PFSK-1 (cell line): Measurements from ENCODE around the gene RAD51B.

ENCODE experiments used
- FOXP2 ChIP-seq: optimal IDR thresholded peaks from 2 replicates; pipeline ENCODE3; 2011; ENCODE audit warnings: borderline replicate concordance, control low read depth, inconsistent platforms; ENCODE audit not compliant: insufficient read depth; ENCODE audit errors: extremely low read length, extremely low read depth
- POLR2AphosphoS5 ChIP-seq: IDR thresholded peaks from 2 replicates; pipeline ENCODE4 v1.6.1; 2012; ENCODE audit warnings: low read depth, mild to moderate bottlenecking, control low read depth, low read length, moderate library complexity
- REST ChIP-seq, 2 experiments: IDR thresholded peaks; 2 replicates each; pipeline versions ENCODE4 v1.6.1 to v1.8.0; 2011 to 2012; ENCODE audit warnings: low read depth in 2 of 2, low read length in 2 of 2, control low read depth in 1 of 2, inconsistent platforms in 1 of 2, mild to moderate bottlenecking in 1 of 2, moderate library complexity in 1 of 2; ENCODE audit not compliant: insufficient read depth in 1 of 2
- SIN3A ChIP-seq: IDR thresholded peaks from 2 replicates; pipeline ENCODE4 v1.6.1; 2012; ENCODE audit warnings: mild to moderate bottlenecking, low read length, moderate library complexity, borderline replicate concordance; ENCODE audit not compliant: insufficient read depth
- TAF1 ChIP-seq: IDR thresholded peaks from 2 replicates; pipeline ENCODE4 v1.6.1; 2012; ENCODE audit warnings: low read length, control low read depth, borderline replicate concordance; ENCODE audit not compliant: insufficient read depth

Gene RAD51B

GRCh38 chr14:68395604-68396003 lies 576.0 kb downstream of the RAD51B start:
- TF ChIP-seq POLR2AphosphoS5 (no peak), TAF1 (no peak), SIN3A (no peak), FOXP2 (no peak), REST (IDR thresholded peaks at IDR 0.05; ENCODE audit: insufficient read depth in 1 of 2, low read depth in 2 of 2, low read length in 2 of 2) (no peak)

- TF ChIP-seq SIN3A: no peak
- no peak for TF ChIP-seq TAF1
- no peak for TF ChIP-seq FOXP2
- no peak for TF ChIP-seq POLR2AphosphoS5
- no peak for TF ChIP-seq REST (IDR thresholded peaks at IDR 0.05; ENCODE audit: insufficient read depth in 1 of 2, low read depth in 2 of 2, low read length in 2 of 2)
Measured at GRCh38 chr14:68396461-68396860, 576.9 kb downstream of the RAD51B start.

- no peak for TF ChIP-seq FOXP2
- no peak for TF ChIP-seq SIN3A
- no peak for TF ChIP-seq TAF1
- no peak for TF ChIP-seq POLR2AphosphoS5
- no peak for TF ChIP-seq REST (IDR thresholded peaks at IDR 0.05; ENCODE audit: insufficient read depth in 1 of 2, low read depth in 2 of 2, low read length in 2 of 2)
Measured at GRCh38 chr14:68397371-68397811, 577.8 kb downstream of the RAD51B start.

GRCh38 chr14:68397822-68398221 lies 578.2 kb downstream of the RAD51B start:
- no peak for TF ChIP-seq TAF1
- TF ChIP-seq REST (IDR thresholded peaks at IDR 0.05; ENCODE audit: insufficient read depth in 1 of 2, low read depth in 2 of 2, low read length in 2 of 2): no peak
- no peak for TF ChIP-seq POLR2AphosphoS5
- no peak for TF ChIP-seq SIN3A
- no peak for TF ChIP-seq FOXP2

- TF ChIP-seq POLR2AphosphoS5: no peak
- no peak for TF ChIP-seq REST (IDR thresholded peaks at IDR 0.05; ENCODE audit: insufficient read depth in 1 of 2, low read depth in 2 of 2, low read length in 2 of 2)
- TF ChIP-seq FOXP2: no peak
- TF ChIP-seq TAF1: no peak
- TF ChIP-seq SIN3A: no peak
Measured at GRCh38 chr14:68398370-68398769, 578.8 kb downstream of the RAD51B start.
